Measurements from ENCODE around the gene EIF2B5.
"Not testable (repeated sequence)": the region's sequence is repeated elsewhere in the genome, so short reads cannot be mapped to it uniquely, and the experiment has no call there.

Gene EIF2B5

DNA sequence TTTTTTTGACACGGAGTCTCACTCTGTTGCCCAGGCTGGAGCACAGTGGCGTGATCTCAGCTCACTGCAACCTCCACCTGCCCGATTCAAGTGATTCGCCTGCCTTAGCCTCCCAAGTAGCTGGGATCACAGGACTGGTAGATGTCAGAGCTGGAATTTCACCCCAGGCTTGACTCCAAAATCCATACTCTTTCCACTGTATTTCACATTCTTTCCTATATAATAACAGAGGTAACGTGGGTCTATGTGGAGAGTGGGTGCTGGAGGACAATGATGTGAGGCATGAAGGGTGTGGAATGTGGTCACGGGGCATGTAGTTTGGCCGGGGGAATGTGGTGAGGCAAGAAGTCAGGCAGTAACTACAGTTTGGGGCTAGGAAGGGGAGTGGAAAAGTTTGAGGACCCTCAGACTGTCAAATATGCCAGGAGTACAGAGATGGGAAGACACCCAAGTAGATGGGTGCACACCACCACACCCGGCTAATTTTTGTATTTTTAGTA is 27.5 kb downstream of the EIF2B5 start:
- 80% methylated on average over 2 of the region's 8 CpGs for WGBS (ENCODE audit: insufficient coverage)
- H3K4me3 ChIP-seq (ENCODE audit: control insufficient read depth in 1 of 7, extremely low read depth in 1 of 7, insufficient read depth in 4 of 7, low read depth in 2 of 7, low read length in 6 of 7); H3K27me3 ChIP-seq (replicated peaks in 2 of 5; ENCODE audit: control insufficient read depth in 4 of 5, insufficient read depth in 5 of 5, low read length in 4 of 5); H3K9me3 ChIP-seq (ENCODE audit: control extremely low read depth in 1 of 5, control insufficient read depth in 4 of 5, insufficient read depth in 2 of 5, low read depth in 1 of 5, low read length in 4 of 5); POLR2A ChIA-PET; DNase-seq; H3K27ac ChIP-seq (ENCODE audit: insufficient read depth in 1 of 2, low read depth in 1 of 2, low read length in 2 of 2, poor library complexity in 1 of 2, severe bottlenecking in 2 of 2): not testable (repeated sequence)
- peaks cover 18 to 50% (median 37%) of the 10 kb centered on the region in 4 experiments for H3K36me3 ChIP-seq (ENCODE audit: control insufficient read depth in 4 of 4, insufficient read depth in 4 of 4, low read length in 3 of 4)
- peaks cover 0 to 14% (median 9%) of the 10 kb centered on the region in 4 experiments for H3K4me1 ChIP-seq (ENCODE audit: control extremely low read depth in 1 of 4, control insufficient read depth in 4 of 4, insufficient read depth in 4 of 4, low read length in 3 of 4)
- CTCF ChIA-PET, result interaction anchor here (1.3 kb wide), 1 partner anchor 11 kb away, joined by 4 read pairs; no protein-coding TSS in a partner anchor

DNA sequence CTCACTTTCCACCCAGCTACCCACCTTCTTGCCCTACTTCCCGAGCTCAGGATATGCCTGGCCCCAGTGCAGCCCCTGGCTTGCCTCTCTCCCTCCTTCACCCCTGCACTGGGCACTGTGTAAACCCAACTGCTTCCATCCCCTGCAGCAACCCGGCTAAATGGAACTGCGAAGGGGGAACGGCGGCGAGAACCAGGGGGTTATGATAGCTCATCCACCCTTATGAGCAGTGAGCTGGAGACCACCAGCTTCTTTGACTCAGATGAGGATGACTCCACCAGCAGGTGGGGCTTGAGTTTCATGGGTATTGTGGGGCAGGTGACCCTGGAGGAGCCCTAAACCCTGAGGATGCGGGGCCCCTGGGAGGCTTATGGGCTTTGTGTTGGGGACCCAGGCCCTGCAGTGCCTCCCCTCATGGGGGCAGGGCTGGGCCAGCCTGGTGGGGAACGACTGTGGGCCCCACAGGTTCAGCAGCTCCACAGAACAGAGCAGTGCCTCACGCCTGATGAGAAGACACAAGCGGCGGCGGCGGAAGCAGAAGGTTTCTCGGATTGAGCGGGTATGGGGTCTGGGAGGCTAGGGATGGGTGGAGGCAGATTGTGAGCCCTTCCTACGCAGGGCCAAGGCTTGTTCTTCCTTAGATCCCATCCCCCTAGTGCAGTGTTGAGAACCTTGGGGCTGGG is 29.6 kb downstream of the EIF2B5 start:
- DNase-seq, result no peak
- Histone ChIP-seq H3K4me3 (ENCODE audit: control insufficient read depth in 1 of 7, extremely low read depth in 1 of 7, insufficient read depth in 4 of 7, low read depth in 2 of 7, low read length in 6 of 7) (no peak overlapping the region), H3K9me3 (ENCODE audit: control extremely low read depth in 1 of 5, control insufficient read depth in 4 of 5, insufficient read depth in 2 of 5, low read depth in 1 of 5, low read length in 4 of 5) (no peaks in the 10 kb centered on the region), H3K4me1 (ENCODE audit: control extremely low read depth in 1 of 4, control insufficient read depth in 4 of 4, insufficient read depth in 4 of 4, low read length in 3 of 4) (peaks cover 0 to 4% (median 0%) of the 10 kb centered on the region in 4 experiments), H3K27me3 (replicated peaks in 2 of 5; ENCODE audit: control insufficient read depth in 4 of 5, insufficient read depth in 5 of 5, low read length in 4 of 5) (no peaks in the 10 kb centered on the region), H3K27ac (ENCODE audit: insufficient read depth in 1 of 2, low read depth in 1 of 2, low read length in 2 of 2, poor library complexity in 1 of 2, severe bottlenecking in 2 of 2) (no peak overlapping the region), H3K36me3 (ENCODE audit: control insufficient read depth in 4 of 4, insufficient read depth in 4 of 4, low read length in 3 of 4) (peaks cover 25 to 71% (median 50%) of the 10 kb centered on the region in 4 experiments)
- POLR2A ChIA-PET, result no interaction called here
- CTCF ChIA-PET, result interaction anchor here (0.7 to 1.0 kb wide), 3 partner anchors 9 to 79 kb away, joined by 3 to 4 read pairs (median 3); no protein-coding TSS in a partner anchor
- 96% methylated on average over 14 of the region's 16 CpGs for WGBS (ENCODE audit: insufficient coverage)

DNA sequence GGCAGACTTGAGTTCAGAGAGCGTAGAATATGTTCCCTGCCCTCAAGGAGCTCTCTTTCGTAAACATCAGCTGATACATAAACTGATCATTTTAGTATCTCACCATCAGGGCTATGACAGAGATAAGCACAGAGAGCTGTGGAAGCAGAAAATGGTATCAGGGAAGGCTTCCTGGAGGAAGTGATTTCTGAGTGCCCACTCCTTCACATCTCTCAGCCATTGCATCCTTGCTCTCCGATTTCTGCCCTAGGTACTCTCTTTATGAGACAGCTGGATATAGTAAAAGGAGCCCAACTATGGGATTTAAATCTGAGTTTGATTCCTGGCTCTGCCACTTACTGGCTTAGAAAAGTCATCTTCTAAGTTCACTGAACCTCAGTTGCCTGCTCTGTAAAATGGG is 30.4 kb downstream of the EIF2B5 start:
- Histone ChIP-seq H3K27ac (ENCODE audit: insufficient read depth in 1 of 2, low read depth in 1 of 2, low read length in 2 of 2, poor library complexity in 1 of 2, severe bottlenecking in 2 of 2) (no peak overlapping the region), H3K4me1 (ENCODE audit: control extremely low read depth in 1 of 4, control insufficient read depth in 4 of 4, insufficient read depth in 4 of 4, low read length in 3 of 4) (peaks cover 0 to 3% (median 0%) of the 10 kb centered on the region in 4 experiments), H3K4me3 (ENCODE audit: control insufficient read depth in 1 of 7, extremely low read depth in 1 of 7, insufficient read depth in 4 of 7, low read depth in 2 of 7, low read length in 6 of 7) (no peak overlapping the region), H3K36me3 (ENCODE audit: control insufficient read depth in 4 of 4, insufficient read depth in 4 of 4, low read length in 3 of 4) (peaks cover 25 to 79% (median 54%) of the 10 kb centered on the region in 4 experiments), H3K27me3 (replicated peaks in 2 of 5; ENCODE audit: control insufficient read depth in 4 of 5, insufficient read depth in 5 of 5, low read length in 4 of 5) (no peaks in the 10 kb centered on the region), H3K9me3 (ENCODE audit: control extremely low read depth in 1 of 5, control insufficient read depth in 4 of 5, insufficient read depth in 2 of 5, low read depth in 1 of 5, low read length in 4 of 5) (no peaks in the 10 kb centered on the region)
- WGBS (ENCODE audit: insufficient coverage), result no CpG with 5 or more reads among the region's 3 CpGs
- DNase-seq, result no peak
- ChIA-PET CTCF (no interaction called here), POLR2A (no interaction called here)

DNA sequence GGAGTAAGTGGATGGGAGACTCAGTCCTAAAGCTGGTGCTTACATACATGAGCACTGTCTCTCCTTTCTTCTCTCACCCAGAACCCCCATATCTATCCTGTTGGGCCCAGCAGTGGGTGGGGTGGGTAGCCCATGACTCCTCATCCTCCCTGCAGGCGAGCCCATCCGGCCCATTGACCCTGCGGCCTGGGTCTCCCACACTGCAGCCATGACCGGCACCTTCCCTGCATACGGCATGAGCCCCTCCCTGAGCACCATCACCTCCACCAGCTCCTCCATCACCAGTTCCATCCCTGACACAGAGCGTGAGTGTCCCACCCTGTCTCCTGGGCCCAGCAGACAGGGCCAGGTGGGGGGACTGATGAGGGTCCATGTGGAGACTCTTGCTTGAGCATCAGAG is 31.5 kb downstream of the EIF2B5 start:
- no peaks in the 10 kb centered on the region for H3K9me3 ChIP-seq (ENCODE audit: control extremely low read depth in 1 of 5, control insufficient read depth in 4 of 5, insufficient read depth in 2 of 5, low read depth in 1 of 5, low read length in 4 of 5)
- H3K4me1 ChIP-seq (ENCODE audit: control extremely low read depth in 1 of 4, control insufficient read depth in 4 of 4, insufficient read depth in 4 of 4, low read length in 3 of 4), result no peaks in the 10 kb centered on the region
- no peak overlapping the region for H3K4me3 ChIP-seq (ENCODE audit: control insufficient read depth in 1 of 7, extremely low read depth in 1 of 7, insufficient read depth in 4 of 7, low read depth in 2 of 7, low read length in 6 of 7)
- ChIA-PET CTCF (no interaction called here), POLR2A (no interaction called here)
- H3K27me3 ChIP-seq (replicated peaks in 2 of 5; ENCODE audit: control insufficient read depth in 4 of 5, insufficient read depth in 5 of 5, low read length in 4 of 5), result no peaks in the 10 kb centered on the region
- 100% methylated on average over 1 of the region's 6 CpGs for WGBS (ENCODE audit: insufficient coverage)
- DNase-seq, result no peak
- no peak overlapping the region for H3K27ac ChIP-seq (ENCODE audit: insufficient read depth in 1 of 2, low read depth in 1 of 2, low read length in 2 of 2, poor library complexity in 1 of 2, severe bottlenecking in 2 of 2)
- H3K36me3 ChIP-seq (ENCODE audit: control insufficient read depth in 4 of 4, insufficient read depth in 4 of 4, low read length in 3 of 4), result peaks cover 26 to 87% (median 61%) of the 10 kb centered on the region in 4 experiments

DNA sequence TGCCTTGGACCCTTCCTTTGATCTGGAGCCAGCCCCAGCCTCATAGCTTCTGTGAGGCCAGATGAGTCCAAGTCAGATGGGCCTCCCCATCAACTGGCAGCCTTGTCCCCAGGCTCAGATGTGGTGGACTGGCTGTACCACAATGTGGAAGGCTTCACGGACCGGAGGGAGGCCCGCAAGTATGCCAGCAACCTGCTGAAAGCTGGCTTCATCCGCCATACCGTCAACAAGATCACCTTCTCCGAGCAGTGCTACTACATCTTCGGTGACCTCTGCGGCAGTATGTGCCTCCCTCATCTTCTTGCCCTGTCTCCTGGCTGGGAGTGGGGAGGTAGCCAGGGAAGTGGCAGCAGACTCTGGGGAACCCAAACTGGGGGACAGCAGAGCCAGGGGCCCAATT is 32.6 kb downstream of the EIF2B5 start:
- CTCF ChIA-PET, result no interaction called here
- 98% methylated on average over 8 of the region's 8 CpGs for WGBS (ENCODE audit: insufficient coverage)

DNA sequence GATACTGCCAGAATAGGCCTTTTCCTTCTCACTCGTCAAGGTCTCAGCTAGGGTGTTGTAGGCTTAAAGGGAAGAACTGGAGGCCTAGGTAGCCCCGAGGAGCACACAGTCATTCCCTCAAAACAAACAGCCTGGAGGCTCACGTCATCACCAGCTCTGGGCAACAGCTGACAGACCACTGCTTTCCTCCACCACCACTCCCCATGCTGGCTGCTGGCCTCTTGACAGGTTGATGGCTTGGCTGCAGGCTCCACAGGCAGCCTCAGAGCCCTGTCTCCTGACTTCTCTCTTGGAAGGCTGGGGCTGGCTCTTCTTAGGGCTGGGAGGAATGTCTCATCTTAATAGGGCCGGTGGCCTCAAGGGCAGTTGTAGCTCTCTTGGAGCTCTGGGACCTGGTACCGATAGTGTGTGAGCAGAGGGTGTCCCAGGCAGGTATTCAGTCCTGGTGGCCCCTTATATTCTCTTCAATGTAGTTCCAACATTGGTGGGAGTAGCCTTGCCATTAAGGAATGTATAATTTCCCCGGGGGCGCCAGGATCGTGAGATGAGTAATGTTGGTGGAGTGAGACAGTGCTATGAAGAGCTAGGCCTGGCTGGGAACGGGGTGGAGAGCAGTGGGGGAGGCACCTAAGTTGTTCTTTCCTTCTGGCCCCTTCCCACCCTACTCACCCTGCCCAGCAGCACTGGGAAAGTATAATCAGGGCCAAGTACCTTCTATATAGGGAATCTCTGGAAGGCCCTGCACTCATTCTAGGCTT is 33.4 kb downstream of the EIF2B5 start:
- H3K36me3 ChIP-seq (ENCODE audit: control insufficient read depth in 4 of 4, insufficient read depth in 4 of 4, low read length in 3 of 4), result peaks cover 28 to 85% (median 66%) of the 10 kb centered on the region in 4 experiments
- ChIA-PET POLR2A (no interaction called here), CTCF (interaction anchor here (2.9 kb wide), 1 partner anchor 8 kb away, joined by 9 read pairs; no protein-coding TSS in a partner anchor)
- no peak overlapping the region for H3K4me3 ChIP-seq (ENCODE audit: control insufficient read depth in 1 of 7, extremely low read depth in 1 of 7, insufficient read depth in 4 of 7, low read depth in 2 of 7, low read length in 6 of 7)
- H3K27me3 ChIP-seq (replicated peaks in 2 of 5; ENCODE audit: control insufficient read depth in 4 of 5, insufficient read depth in 5 of 5, low read length in 4 of 5), result no peaks in the 10 kb centered on the region
- DNase-seq, result no peak
- no peaks in the 10 kb centered on the region for H3K4me1 ChIP-seq (ENCODE audit: control extremely low read depth in 1 of 4, control insufficient read depth in 4 of 4, insufficient read depth in 4 of 4, low read length in 3 of 4)
- 95% methylated on average over 4 of the region's 9 CpGs for WGBS (ENCODE audit: insufficient coverage)
- no peaks in the 10 kb centered on the region for H3K9me3 ChIP-seq (ENCODE audit: control extremely low read depth in 1 of 5, control insufficient read depth in 4 of 5, insufficient read depth in 2 of 5, low read depth in 1 of 5, low read length in 4 of 5)
- no peak overlapping the region for H3K27ac ChIP-seq (ENCODE audit: insufficient read depth in 1 of 2, low read depth in 1 of 2, low read length in 2 of 2, poor library complexity in 1 of 2, severe bottlenecking in 2 of 2)

More for the DNA sequence above, 32.6 kb downstream of the EIF2B5 start:
- Histone ChIP-seq H3K27ac (ENCODE audit: insufficient read depth in 1 of 2, low read depth in 1 of 2, low read length in 2 of 2, poor library complexity in 1 of 2, severe bottlenecking in 2 of 2) (no peak overlapping the region), H3K36me3 (ENCODE audit: control insufficient read depth in 4 of 4, insufficient read depth in 4 of 4, low read length in 3 of 4) (peaks cover 28 to 90% (median 67%) of the 10 kb centered on the region in 4 experiments), H3K9me3 (ENCODE audit: control extremely low read depth in 1 of 5, control insufficient read depth in 4 of 5, insufficient read depth in 2 of 5, low read depth in 1 of 5, low read length in 4 of 5) (no peaks in the 10 kb centered on the region), H3K4me1 (ENCODE audit: control extremely low read depth in 1 of 4, control insufficient read depth in 4 of 4, insufficient read depth in 4 of 4, low read length in 3 of 4) (no peaks in the 10 kb centered on the region), H3K27me3 (replicated peaks in 2 of 5; ENCODE audit: control insufficient read depth in 4 of 5, insufficient read depth in 5 of 5, low read length in 4 of 5) (no peaks in the 10 kb centered on the region), H3K4me3 (ENCODE audit: control insufficient read depth in 1 of 7, extremely low read depth in 1 of 7, insufficient read depth in 4 of 7, low read depth in 2 of 7, low read length in 6 of 7) (no peak overlapping the region)
- POLR2A ChIA-PET, result no interaction called here
- no peak for DNase-seq
